Panc1 (cell line): ENCODE results near the gene PRKCA. TPM values are rescaled to one million over a fixed set of nuclear protein-coding genes. Genes with fewer than 3 reads are reported as not detected.

Source experiments
- ATAC-seq: fragments of 200-7000 bp; cut with Tn5 transposase; 2 replicates; pipeline ENCODE4 v1.9.1; 2020; ENCODE audit warnings: mild to moderate bottlenecking, moderate library complexity
- BruUV-seq: library from RNA; stranded (reverse); fragments of 400-500 nt; replicated peaks from 2 replicates; lab custom pipeline; 2021; lab: Mats Ljungman, UMichigan
- CTCF ChIA-PET: fragments of 300-600 bp; sonication (Branson Sonifier 250); formaldehyde crosslinking; loops from one replicate; lab custom pipeline; 2022; ENCODE audit warnings: antibody characterized with exemption; lab: Charles Lee
- POLR2A ChIA-PET: fragments of 300-600 bp; sonication (Branson Sonifier 250); formaldehyde crosslinking; loops from one replicate; lab custom pipeline; 2022; ENCODE audit warnings: antibody characterized with exemption; lab: Charles Lee
- DNase-seq: peaks from one replicate; pipeline ENCODE4 v3.0.0-alpha.2; 2010; ENCODE audit warnings: low read depth, low spot score
- H3K27ac ChIP-seq: 2 replicates; pipeline ENCODE4 v1.5.1; 2011; ENCODE audit warnings: mild to moderate bottlenecking, low read length, inconsistent platforms
- H3K27me3 ChIP-seq: fragments of 200-500 bp; sonication (Bioruptor generic); 2 replicates; pipeline ENCODE4 v1.6.0; 2014; ENCODE audit warnings: low read length, inconsistent platforms; ENCODE audit not compliant: control insufficient read depth, insufficient read depth
- H3K36me3 ChIP-seq: fragments of 200-500 bp; sonication (Bioruptor generic); 2 replicates; pipeline ENCODE4 v1.5.1; 2014; ENCODE audit warnings: inconsistent platforms, mild to moderate bottlenecking, low read length, moderate library complexity; ENCODE audit not compliant: control insufficient read depth, insufficient read depth
- H3K4me1 ChIP-seq: 2 replicates; pipeline ENCODE4 v1.5.1; 2011; ENCODE audit warnings: inconsistent platforms, mild to moderate bottlenecking, low read length, moderate library complexity; ENCODE audit not compliant: control insufficient read depth, insufficient read depth
- H3K4me3 ChIP-seq, 2 experiments: 2 replicates each; pipeline ENCODE4 v1.5.1; 2011 to 2012; ENCODE audit warnings: low read depth in 2 of 2, low read length in 2 of 2, mild to moderate bottlenecking in 2 of 2, inconsistent platforms in 1 of 2, moderate library complexity in 1 of 2
- H3K9me3 ChIP-seq: fragments of 200-500 bp; sonication (Bioruptor generic); 2 replicates; pipeline ENCODE4 v1.5.1; 2014; ENCODE audit warnings: low read depth, mild to moderate bottlenecking, inconsistent platforms, low read length, moderate library complexity; ENCODE audit not compliant: control insufficient read depth, insufficient read depth
- CTCF ChIP-seq: fragments of 450-650 bp; IDR thresholded peaks from 2 replicates; pipeline ENCODE4 v1.5.1; 2017; ENCODE audit warnings: mild to moderate bottlenecking
- POLR2AphosphoS5 ChIP-seq: IDR thresholded peaks from 2 replicates; pipeline ENCODE4 v1.6.1; 2012; ENCODE audit warnings: mild to moderate bottlenecking, low read depth, low read length, moderate library complexity
- SIN3A ChIP-seq: IDR thresholded peaks from 2 replicates; pipeline ENCODE4 v1.6.1; 2012; ENCODE audit warnings: low read depth, mild to moderate bottlenecking, low read length, moderate library complexity, borderline replicate concordance; ENCODE audit not compliant: insufficient read depth
- TCF7L2 ChIP-seq: IDR thresholded peaks from 2 replicates; pipeline ENCODE4 v1.6.1; 2011; ENCODE audit warnings: mild to moderate bottlenecking, low read depth, low read length, inconsistent platforms
- in situ Hi-C: cut with HindIII; loops from 2 replicates; pipeline ENCODE4 v1.10.0; 2016; ENCODE audit warnings: low sequenced_read_pairs, low pct_unique_long_range_greater_than_20kb
- intact Hi-C: fragments of 100-400 bp; cut with micrococcal nuclease; formaldehyde crosslinking; loops from one replicate; pipeline ENCODE4 v1.10.0; 2022; ENCODE audit not compliant: unreplicated experiment
- total RNA-seq: library from RNA; stranded (reverse); gene quantifications from one replicate; pipeline ENCODE4 v1.2.1, GENCODE V29; 2021; ENCODE audit not compliant: unreplicated experiment
- TF ChIP-seq, protein P1 (sequence below), 2 experiments: IDR thresholded peaks; 2 replicates each; pipeline ENCODE4 v1.6.1; 2011 to 2012; ENCODE audit warnings: low read depth in 2 of 2, control low read depth in 1 of 2, low read length in 1 of 2, mild to moderate bottlenecking in 1 of 2, moderate library complexity in 1 of 2; ENCODE audit not compliant: insufficient read depth in 1 of 2

Gene PRKCA
- total RNA-seq, 1 experiment from 2014 or later, result 53.0 TPM

GRCh38 chr17:66738301-66738700 is 435.9 kb downstream of the PRKCA start:
- in situ Hi-C loops, result no loop called here
- TF ChIP-seq TCF7L2, result no peak
- no peak for TF ChIP-seq POLR2AphosphoS5
- TF ChIP-seq, protein P1, sequence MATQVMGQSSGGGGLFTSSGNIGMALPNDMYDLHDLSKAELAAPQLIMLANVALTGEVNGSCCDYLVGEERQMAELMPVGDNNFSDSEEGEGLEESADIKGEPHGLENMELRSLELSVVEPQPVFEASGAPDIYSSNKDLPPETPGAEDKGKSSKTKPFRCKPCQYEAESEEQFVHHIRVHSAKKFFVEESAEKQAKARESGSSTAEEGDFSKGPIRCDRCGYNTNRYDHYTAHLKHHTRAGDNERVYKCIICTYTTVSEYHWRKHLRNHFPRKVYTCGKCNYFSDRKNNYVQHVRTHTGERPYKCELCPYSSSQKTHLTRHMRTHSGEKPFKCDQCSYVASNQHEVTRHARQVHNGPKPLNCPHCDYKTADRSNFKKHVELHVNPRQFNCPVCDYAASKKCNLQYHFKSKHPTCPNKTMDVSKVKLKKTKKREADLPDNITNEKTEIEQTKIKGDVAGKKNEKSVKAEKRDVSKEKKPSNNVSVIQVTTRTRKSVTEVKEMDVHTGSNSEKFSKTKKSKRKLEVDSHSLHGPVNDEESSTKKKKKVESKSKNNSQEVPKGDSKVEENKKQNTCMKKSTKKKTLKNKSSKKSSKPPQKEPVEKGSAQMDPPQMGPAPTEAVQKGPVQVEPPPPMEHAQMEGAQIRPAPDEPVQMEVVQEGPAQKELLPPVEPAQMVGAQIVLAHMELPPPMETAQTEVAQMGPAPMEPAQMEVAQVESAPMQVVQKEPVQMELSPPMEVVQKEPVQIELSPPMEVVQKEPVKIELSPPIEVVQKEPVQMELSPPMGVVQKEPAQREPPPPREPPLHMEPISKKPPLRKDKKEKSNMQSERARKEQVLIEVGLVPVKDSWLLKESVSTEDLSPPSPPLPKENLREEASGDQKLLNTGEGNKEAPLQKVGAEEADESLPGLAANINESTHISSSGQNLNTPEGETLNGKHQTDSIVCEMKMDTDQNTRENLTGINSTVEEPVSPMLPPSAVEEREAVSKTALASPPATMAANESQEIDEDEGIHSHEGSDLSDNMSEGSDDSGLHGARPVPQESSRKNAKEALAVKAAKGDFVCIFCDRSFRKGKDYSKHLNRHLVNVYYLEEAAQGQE (IDR thresholded peaks at IDR 0.05; ENCODE audit: insufficient read depth in 1 of 2, low read depth in 2 of 2, low read length in 1 of 2), result no peak
- no peak for TF ChIP-seq SIN3A
- TF ChIP-seq CTCF, result no peak
- POLR2A ChIA-PET, result no interaction called here

DNA sequence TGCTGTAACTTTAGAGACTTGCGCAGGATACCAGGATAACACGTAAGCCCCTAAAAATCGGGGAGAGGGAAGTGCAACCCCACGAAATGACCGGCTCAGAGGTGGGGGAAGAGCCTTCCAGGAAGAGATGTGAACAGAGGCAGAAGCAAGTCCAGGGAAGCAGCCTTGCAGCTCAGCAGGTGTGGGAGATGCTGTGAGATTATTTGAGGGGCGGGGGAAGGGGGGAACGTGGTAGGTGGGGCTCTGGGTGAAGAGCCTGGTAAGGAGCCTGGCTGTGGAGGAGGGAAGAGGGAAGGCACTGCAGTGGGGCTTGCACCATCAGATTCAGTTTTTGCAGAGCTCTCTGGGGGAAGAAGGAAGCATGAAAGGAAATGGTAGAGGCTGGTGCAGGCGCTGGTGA is 437.1 kb downstream of the PRKCA start:
- in situ Hi-C loops, result no loop called here
- H3K4me3 ChIP-seq, result no peak overlapping the region
- ATAC-seq (no peak), DNase-seq (no peak)
- H3K27ac ChIP-seq, result no peak overlapping the region
- intact Hi-C loops, result no loop called here
- H3K27me3 ChIP-seq, result no peaks in the 10 kb centered on the region
- no peaks in the 10 kb centered on the region for H3K4me1 ChIP-seq
- peaks cover 2% of the 10 kb centered on the region; the same call in 1 of the 2 replicates for H3K36me3 ChIP-seq
- no peak for TF ChIP-seq CTCF
- TF ChIP-seq TCF7L2, result no peak
- TF ChIP-seq, protein P1 (IDR thresholded peaks at IDR 0.05; ENCODE audit: insufficient read depth in 1 of 2, low read depth in 2 of 2, low read length in 1 of 2), result no peak
- no peak for TF ChIP-seq SIN3A
- no peak for TF ChIP-seq POLR2AphosphoS5
- POLR2A ChIA-PET, result no interaction called here
- CTCF ChIA-PET, result no interaction called here
- BruUV-seq, result no TSS peak
- no peaks in the 10 kb centered on the region for H3K9me3 ChIP-seq

More at GRCh38 chr17:66738301-66738700, 435.9 kb downstream of the PRKCA start:
- Histone ChIP-seq H3K9me3 (no peaks in the 10 kb centered on the region), H3K4me1 (no peaks in the 10 kb centered on the region), H3K27me3 (no peaks in the 10 kb centered on the region), H3K4me3 (no peak overlapping the region), H3K27ac (no peak overlapping the region), H3K36me3 (peaks cover 2% of the 10 kb centered on the region; the same call in 1 of the 2 replicates)
- CTCF ChIA-PET, result no interaction called here
- BruUV-seq, result no TSS peak
- no peak for ATAC-seq
- intact Hi-C loops, result no loop called here
- DNase-seq, result no peak
